Ramos (cell line): Measurements from ENCODE around the gene HNF1B.

Source experiments
- in situ Hi-C: fragments of 300-500 bp; cut with MboI; formaldehyde crosslinking; loops from one replicate; pipeline ENCODE4 v1.14.3; 2022; ENCODE audit warnings: low sequenced_read_pairs; ENCODE audit not compliant: unreplicated experiment

HNF1B gene, protein sequence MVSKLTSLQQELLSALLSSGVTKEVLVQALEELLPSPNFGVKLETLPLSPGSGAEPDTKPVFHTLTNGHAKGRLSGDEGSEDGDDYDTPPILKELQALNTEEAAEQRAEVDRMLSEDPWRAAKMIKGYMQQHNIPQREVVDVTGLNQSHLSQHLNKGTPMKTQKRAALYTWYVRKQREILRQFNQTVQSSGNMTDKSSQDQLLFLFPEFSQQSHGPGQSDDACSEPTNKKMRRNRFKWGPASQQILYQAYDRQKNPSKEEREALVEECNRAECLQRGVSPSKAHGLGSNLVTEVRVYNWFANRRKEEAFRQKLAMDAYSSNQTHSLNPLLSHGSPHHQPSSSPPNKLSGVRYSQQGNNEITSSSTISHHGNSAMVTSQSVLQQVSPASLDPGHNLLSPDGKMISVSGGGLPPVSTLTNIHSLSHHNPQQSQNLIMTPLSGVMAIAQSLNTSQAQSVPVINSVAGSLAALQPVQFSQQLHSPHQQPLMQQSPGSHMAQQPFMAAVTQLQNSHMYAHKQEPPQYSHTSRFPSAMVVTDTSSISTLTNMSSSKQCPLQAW

GRCh38 chr17:37744961-37745800, at the start of gene HNF1B:
HNF1B (minus strand) TSS chr17:37745059; CDS start chr17:37744884, 175 bp downstream.
- in situ Hi-C loops = no loop called here

DNA sequence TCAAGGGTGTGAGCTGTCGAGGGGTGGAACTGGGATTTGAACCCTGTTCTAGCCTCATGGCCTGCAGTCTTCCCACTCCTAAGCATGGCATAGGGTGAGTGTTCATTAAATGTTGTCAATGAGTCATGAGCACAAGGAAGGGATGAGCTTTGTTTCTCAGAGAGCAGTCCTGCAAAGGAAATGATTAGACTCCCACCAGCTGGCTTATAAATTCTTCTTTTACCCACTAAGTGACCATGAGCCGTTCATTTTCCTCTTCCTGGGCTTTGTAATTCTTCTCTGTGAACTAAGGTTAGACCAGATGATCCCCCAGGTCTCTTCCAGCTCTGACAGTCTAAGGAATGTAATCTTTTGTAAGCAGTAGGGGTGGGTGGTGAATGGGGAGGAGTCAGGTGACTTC, 47.9 kb upstream of the HNF1B start:
- in situ Hi-C loops = loop anchor here (25.0 kb wide), 1 partner anchor 280 kb away; no protein-coding TSS in a partner anchor

DNA sequence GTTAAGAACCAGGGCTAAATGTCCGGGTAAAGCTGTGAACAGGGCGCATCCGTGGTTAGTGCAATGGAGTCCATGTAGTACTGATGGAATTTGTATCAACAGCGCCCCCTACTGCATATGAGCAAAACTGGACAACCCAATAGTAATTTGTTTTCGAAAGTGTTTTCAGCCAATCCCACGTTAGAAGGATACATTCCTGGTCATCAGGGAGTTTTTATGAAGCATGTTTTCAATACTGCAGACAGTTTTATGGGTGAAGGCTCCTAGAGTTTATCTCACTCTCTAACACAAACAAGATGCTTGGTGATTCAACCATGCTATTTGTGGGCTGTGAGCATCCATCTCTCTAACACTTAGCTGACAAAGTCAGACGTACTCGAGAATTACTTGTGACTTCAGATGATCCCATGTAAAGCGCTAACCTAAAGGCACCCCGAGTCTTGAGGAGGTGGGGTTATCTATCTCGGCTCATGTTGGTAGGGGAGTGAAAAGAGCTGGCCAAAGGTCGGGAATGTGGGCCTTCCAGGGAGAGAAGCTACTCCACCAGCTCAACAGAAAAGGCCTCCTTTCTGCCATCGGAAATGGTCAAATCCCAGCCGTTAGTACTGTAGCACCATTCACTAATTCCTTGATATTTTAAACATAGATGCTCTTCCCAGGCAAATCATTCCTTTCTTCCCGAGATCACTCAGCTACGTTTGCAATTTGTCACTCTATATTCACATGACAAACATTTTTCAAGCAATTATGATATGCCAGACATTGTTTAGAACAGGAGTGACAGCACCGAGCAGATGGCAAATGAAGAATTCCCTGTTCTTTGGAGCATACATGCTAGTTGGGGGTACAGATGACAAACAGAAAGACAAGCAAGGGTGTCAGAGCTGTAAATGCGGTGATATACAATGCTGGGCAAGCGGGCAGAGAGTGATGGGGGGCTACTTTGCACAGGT, 46.9 kb upstream of the HNF1B start:
- in situ Hi-C loops = loop anchor here (25.0 kb wide), 1 partner anchor 279 kb away; no protein-coding TSS in a partner anchor

GRCh38 chr17:37789771-37790541, 45.1 kb upstream of the HNF1B start:
- in situ Hi-C loops = loop anchor here (25.0 kb wide), 1 partner anchor 278 kb away; no protein-coding TSS in a partner anchor

GRCh38 chr17:37789021-37789565, 44.2 kb upstream of the HNF1B start:
- in situ Hi-C loops = loop anchor here (25.0 kb wide), 1 partner anchor 277 kb away; no protein-coding TSS in a partner anchor

DNA sequence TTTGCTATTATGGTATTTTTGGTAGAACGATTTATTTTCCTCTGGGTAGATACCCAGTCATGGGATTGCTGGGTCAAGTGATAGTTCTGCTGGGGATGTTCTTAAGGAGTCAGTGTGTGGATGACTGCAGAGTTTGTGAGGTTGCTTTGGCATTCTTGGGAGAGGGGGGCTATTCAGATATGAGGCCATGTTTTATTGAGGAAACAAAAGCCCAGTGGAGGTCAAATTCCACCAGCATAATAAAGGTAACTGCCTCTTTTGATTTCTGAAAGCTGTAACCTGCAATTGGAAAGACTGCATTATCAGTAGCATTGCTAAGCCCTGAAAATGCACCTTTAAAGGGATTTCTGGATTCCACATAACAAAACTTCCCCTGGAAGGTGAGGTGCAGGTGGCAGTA, 43.7 kb upstream of the HNF1B start:
- in situ Hi-C loops = loop anchor here (25.0 kb wide), 1 partner anchor 276 kb away; no protein-coding TSS in a partner anchor

- in situ Hi-C loops = loop anchor here (25.0 kb wide), 1 partner anchor 275 kb away; no protein-coding TSS in a partner anchor
These were observed 42.3 kb upstream of the HNF1B start for GRCh38 chr17:37787055-37787757.

DNA sequence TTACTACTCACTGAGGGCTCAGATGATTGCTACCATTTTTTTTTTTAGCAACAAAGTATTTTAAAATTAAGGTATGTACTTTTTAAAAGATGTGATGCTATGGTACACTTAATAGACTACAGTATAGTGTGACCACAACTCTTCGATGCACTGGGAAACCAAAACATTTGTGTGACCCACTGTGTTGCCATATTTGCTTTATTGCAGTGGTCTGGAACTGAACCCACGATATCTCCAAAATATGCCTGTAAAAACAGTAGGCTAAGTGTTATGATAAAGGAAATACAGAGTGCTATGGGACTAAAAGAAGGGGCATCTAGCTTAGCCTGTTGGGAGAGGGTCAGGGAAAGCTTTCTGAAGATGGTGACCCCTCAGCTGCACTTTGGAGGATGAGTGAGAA, 41.6 kb upstream of the HNF1B start:
- in situ Hi-C loops = loop anchor here (25.0 kb wide), 1 partner anchor 274 kb away; no protein-coding TSS in a partner anchor

DNA sequence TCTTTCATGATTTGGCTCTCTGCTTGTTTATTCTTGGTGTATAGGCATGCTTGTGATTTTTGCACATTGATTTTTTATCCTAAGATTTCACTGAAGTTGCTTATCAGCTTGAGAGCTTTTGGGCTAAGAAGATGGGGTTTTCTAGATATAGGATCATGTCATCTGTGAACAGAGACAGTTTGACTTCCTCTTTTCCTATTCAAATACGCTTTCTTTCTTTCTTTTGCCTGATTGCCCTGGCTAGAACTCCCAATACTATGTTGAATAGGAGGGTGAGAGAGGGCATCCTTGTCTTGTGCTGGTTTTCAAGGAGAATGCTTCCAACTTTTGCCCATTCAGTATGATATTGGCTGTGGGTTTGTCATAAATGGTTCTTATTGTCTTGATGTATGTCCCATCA, 37.6 kb upstream of the HNF1B start:
- in situ Hi-C loops = loop anchor here (25.0 kb wide), 1 partner anchor 270 kb away; no protein-coding TSS in a partner anchor

DNA sequence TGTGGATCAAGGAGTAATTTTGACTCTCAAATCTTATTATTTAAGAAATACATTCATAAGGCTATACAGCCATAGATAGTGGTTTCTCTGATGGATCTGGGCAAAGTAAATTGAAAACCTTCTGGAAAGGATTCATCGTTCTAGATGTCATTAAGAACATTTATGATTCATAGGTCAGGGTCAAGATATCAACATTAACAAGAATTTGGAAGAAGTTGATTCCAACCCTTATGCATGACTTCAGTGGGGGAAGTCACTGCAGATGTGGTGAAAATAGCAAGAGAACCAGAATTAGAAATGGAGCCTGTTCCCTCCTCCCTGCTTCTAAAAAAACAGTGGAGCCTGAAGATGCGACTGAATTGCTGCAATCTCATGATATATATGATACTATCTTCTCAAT, 36.6 kb upstream of the HNF1B start:
- in situ Hi-C loops = loop anchor here (25.0 kb wide), 1 partner anchor 269 kb away; no protein-coding TSS in a partner anchor

GRCh38 chr17:37779554-37779953, 34.7 kb upstream of the HNF1B start:
- in situ Hi-C loops = loop anchor here (25.0 kb wide), 1 partner anchor 267 kb away; no protein-coding TSS in a partner anchor

DNA sequence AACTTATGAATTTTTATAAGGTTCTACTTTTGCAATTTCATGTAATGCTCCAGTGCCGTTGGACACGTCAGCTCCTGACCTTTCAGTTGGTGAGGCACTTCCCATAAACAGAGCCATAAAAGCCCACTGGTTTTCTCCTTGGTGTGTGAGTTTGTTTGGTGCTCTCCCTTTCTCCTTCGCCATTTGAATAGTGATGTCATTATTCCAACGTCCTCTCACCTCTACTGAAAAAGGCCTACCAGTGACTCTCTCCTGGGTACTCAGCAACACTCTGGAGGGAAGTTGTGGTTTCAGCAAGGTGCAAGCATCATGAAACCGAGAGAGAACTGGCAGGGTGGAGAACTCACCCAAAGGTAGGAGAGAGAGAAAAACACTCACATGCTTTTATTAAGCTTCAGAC, 29.6 kb upstream of the HNF1B start:
- in situ Hi-C loops = no loop called here

DNA sequence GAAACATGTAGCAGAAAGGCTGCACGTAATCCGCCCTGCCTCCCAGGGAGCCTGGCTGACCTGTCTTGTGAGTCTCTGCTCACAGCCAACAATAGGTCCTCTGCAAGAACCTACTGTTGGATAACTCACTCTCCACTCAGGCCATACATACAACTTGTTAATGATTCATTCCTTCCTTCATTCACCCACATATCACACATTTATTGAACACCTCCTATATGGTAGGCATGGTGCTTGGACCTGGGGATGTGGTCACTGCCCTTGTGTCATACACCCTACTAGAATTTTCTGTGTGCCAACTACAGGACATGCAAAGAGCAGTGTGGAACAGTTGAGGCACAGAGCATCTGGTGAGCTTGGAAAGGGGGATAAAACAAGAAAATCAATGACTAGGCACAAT, 28.1 kb upstream of the HNF1B start:
- in situ Hi-C loops = no loop called here

DNA sequence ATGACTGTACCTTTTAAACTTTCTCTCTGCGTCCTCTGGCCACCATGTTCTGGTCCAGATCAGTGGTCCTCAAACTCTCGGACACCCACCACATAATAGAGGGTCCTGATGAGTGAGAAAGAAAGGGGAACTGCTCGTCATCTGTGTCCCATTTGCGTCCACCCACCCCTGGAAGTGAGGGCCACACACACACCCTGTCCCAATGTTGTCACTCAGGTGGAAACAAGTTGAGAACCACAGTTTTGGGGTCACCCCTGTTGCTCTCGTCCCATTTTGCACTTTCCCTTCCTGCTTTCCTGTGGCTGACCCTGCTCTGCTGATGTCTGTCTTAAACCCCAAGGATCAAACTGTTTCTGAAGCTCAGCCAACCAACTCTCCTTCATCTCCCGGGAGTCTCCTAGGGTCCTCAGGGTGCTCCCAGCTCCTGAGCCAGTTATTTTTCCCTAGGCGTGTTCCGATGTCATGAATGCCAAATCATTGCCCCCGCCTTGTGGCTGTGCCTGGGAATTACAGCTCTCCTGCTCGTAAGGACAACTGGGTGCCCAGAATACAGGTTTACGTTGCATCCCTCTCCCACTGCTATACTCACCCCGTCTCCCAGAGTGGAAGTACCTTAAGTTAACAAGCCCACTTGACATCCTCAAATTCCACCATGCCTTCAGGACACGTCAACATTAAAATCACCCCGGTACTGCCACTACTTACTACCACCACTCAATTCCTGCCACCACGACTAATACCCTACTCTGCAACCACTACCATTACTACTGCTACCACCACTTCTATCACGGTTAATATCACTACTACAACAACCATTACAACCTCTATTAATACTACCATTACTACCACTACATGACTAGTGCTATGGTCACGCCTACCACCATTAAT, 26.0 kb upstream of the HNF1B start:
- in situ Hi-C loops = no loop called here

GRCh38 chr17:37769050-37769449, 24.2 kb upstream of the HNF1B start:
- in situ Hi-C loops = no loop called here

- in situ Hi-C loops = no loop called here
These were observed 23.6 kb upstream of the HNF1B start for GRCh38 chr17:37768438-37768837.

DNA sequence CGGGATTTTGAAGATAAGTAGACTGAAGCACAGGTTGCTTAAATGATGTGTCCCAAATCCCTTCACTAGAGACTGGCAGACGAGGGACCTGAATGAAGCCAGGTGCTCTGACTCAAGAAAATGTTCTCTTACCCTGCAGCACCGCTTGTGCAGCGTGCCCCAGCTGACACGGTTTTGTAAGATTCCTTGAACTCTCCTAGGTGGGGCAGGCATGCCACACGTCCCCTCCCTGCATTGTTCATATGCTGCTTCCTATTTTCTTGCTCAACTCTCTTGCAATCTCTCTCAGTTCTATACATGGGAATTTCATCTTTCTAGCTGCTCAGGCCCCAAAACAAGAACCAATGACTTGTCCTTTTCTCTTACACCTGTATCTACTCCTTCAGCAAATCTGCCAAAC, 22.1 kb upstream of the HNF1B start:
- in situ Hi-C loops = no loop called here
